GM21528 (cell line): ENCODE data around the gene SECISBP2L.
"Not testable (repeated sequence)": the region's sequence is repeated elsewhere in the genome, so short reads cannot be mapped to it uniquely, and the experiment has no call there.

ENCODE experiments used
- ATAC-seq: cut with Tn5 transposase; IDR thresholded peaks from one replicate; pipeline ENCODE4 v1.9.1; 2021; ENCODE audit warnings: mild to moderate bottlenecking, moderate library complexity; ENCODE audit not compliant: unreplicated experiment, low FRiP score

Gene SECISBP2L, protein sequence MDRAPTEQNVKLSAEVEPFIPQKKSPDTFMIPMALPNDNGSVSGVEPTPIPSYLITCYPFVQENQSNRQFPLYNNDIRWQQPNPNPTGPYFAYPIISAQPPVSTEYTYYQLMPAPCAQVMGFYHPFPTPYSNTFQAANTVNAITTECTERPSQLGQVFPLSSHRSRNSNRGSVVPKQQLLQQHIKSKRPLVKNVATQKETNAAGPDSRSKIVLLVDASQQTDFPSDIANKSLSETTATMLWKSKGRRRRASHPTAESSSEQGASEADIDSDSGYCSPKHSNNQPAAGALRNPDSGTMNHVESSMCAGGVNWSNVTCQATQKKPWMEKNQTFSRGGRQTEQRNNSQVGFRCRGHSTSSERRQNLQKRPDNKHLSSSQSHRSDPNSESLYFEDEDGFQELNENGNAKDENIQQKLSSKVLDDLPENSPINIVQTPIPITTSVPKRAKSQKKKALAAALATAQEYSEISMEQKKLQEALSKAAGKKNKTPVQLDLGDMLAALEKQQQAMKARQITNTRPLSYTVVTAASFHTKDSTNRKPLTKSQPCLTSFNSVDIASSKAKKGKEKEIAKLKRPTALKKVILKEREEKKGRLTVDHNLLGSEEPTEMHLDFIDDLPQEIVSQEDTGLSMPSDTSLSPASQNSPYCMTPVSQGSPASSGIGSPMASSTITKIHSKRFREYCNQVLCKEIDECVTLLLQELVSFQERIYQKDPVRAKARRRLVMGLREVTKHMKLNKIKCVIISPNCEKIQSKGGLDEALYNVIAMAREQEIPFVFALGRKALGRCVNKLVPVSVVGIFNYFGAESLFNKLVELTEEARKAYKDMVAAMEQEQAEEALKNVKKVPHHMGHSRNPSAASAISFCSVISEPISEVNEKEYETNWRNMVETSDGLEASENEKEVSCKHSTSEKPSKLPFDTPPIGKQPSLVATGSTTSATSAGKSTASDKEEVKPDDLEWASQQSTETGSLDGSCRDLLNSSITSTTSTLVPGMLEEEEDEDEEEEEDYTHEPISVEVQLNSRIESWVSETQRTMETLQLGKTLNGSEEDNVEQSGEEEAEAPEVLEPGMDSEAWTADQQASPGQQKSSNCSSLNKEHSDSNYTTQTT

GRCh38 chr15:49046220-49047102 lies at the start of gene SECISBP2L:
Gene SECISBP2L (minus strand): TSS chr15:49046446. CDS start chr15:49046299, 147 bp downstream.
- ATAC-seq = peak; percentile 94

DNA sequence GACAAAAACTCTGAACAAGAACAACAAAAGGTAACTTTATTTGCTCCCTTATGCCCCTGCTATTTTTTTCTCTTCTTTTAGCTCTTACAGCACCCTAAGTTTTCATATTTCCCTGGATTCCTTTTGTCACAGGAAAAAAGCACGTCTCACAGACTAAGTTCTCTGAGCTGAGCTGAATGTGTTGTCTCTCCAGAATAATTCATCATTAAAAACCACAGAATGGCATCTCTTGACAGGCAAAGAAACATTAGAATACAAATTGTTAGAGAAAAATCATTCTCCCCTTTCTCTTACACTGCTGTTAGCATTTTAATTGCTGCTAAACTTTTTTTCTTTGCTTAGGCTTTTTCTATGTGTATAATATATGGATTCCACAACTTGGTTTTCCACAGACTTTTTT lies 48.7 kb upstream of the SECISBP2L start:
- no peak for ATAC-seq

DNA sequence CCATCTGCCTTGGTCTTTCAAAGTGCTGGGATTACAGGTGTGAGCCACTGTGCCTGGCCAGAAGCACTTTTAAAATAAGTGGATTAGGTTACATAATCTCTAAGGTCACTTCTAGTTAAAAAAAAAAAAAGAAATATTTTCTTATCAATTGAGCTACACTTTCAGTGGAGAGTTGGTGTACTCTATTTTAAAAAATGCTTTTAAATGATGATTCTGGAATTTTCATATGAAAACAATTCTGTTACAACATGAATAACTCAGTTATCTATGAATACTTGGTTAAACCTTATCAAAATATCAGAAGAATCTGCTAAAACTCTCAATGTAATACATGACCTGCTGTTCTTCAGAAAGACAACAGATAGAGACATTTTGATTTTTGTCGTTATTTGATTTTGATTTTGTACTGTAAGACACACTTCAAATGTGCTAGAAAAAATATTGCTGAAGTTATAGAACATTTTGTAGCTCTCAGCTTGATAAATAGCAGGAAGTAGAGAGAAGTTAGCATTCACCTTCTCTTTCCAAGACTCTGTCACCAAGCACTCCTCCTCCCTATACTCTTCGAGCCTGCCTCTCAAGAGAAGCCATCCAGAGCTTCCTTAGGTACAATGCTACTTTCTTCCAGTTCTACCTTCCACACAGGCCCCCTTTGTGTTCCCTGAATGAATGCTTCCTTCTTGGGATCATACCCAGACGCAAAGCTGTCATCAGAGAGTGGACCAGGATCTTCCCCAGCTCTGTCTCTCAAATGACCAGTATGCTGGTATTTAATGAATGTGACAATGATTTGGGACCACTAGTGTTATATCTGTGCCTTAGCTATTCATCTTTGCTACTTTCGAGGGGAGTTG lies 47.2 kb upstream of the SECISBP2L start:
- ATAC-seq = no peak

- no peak for ATAC-seq
Observed at GRCh38 chr15:49088996-49089395, 42.8 kb upstream of the SECISBP2L start.

GRCh38 chr15:49085696-49086459 lies 39.6 kb upstream of the SECISBP2L start:
- ATAC-seq = no peak

- ATAC-seq = no peak
Observed at GRCh38 chr15:49084285-49084570, 38.0 kb upstream of the SECISBP2L start.

GRCh38 chr15:49083401-49084284 lies 37.4 kb upstream of the SECISBP2L start:
- no peak for ATAC-seq

GRCh38 chr15:49082960-49083359 lies 36.7 kb upstream of the SECISBP2L start:
- ATAC-seq = no peak

- ATAC-seq = no peak
Observed at GRCh38 chr15:49079340-49080039, 33.2 kb upstream of the SECISBP2L start.

DNA sequence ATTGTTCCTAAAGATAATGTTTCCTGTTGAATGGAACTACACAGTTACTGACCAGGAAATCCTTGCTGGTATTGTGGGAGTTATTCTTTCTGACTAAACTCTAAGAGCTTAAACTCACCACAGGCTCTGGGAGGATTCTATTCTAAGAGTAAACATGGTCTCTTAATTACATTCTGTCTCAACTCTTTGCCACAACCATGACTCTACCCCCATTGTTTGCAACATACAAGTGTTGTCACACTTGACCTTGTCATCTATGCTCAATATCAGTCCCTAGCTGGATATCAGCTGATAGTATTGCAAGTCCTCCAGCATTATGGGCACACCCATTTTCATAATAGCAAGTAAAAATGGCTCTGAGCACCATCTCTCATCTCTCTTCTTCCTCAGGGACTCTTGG lies 29.6 kb upstream of the SECISBP2L start:
- no peak for ATAC-seq

DNA sequence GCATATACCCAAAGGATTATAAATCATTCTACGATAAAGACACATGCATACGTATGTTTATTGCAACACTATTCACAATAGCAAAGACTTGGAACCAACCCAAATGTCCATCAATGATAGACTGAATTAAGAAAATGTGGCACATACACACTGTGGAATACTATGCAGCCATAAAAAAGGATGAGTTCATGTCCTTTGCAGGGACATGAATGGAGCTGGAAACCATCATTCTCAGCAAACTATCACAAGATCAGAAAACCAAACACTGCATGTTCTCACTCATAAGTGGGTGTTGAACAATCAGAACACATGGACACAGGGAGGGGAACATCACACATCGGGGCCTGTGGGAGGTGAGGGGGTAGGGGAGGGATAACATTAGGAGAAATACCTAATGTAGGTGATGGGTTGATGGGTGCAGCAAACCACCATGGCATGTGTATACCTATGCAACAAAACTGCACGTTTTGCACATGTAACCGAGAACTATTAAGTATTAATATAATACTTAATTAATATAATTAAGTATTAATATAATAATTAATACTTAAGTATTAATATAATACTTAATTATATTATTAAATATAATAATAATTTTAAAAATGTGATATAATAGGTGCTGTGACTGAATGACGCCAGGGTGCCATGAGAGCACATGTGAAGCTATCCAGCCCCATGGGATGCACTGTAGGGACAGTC lies 28.5 kb upstream of the SECISBP2L start:
- not testable (repeated sequence) for ATAC-seq

DNA sequence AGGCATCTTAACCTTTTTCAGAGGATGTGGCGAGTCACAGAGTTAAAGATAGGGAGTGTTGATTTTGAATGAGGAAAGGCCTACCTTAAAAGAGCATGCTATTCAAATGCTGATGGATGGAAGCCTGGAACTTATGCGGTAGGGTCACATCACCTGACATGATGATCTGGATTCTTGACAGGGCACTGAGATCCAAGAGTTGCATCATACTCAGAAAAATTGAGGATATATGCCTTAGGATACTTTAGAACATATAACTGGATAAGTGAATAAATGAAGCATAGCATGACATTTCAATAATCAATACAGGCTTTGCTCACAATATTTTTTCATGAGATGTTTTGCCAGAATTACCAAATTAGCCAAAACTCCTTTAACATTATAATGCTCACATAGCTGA lies 20.1 kb upstream of the SECISBP2L start:
- no peak for ATAC-seq

GRCh38 chr15:49064884-49065283 lies 18.6 kb upstream of the SECISBP2L start:
- no peak for ATAC-seq

- ATAC-seq = no peak
Observed at GRCh38 chr15:49064281-49064653, 18.0 kb upstream of the SECISBP2L start.

DNA sequence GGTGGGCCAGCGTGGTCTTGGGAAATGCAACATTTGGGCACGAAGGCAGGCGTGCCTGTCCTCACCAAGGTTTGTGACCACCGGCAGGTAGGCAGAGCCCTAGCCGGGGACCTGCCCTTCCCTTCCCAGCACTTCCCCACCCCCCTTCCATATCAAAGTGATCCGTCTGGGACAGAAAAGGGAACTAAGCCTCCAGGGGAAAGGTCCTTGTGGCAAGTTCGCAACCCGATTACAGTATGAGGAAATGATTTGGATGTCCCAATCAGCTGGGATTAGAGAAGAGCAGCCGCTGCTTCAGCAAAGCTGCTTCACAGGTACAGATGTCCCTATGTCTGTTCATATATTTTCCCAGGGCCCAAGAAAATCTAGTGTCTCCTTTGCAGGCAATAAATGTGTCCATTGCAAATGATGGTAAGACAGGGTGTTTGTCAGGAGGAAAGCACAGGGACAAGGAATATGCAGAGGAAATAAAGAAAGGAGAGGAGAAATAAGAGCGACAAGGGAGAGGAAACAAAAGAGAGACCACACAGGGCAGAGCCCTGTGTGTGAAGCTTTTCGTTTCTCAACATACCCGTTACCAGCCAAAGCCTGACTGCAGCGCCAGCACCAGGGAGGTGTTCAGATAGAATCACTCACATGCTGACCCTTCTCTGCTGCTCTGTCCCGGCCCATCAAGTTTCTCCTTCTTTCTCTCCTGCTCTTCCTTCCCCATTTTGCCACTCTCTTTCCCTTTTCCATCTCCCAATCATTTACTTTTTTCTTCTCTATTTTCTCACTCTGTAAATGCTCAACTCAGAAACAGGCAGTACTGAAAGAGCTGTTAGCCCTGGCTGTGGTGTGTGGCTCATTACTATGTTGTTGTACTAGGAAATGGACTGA lies 17.4 kb upstream of the SECISBP2L start:
- ATAC-seq = no peak

DNA sequence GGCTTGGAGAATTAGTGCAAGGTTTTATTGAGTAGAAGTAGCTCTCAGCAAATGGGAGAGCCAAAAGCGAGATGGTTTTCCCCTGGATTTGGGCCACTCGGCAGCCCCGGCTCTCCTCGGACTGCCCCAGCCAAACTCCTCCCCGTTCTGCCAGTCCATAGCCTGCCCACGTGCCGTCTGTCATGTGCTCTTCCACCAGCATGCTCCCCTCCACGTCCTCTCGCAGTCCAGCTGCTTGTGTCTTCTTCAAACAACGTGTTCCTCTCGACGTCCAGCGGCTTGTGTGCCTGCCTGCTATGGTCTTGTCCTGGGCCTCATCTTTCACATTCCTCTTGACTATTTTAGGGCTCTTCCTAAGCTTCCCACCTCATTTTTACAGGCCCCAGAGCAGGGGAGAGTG lies 16.7 kb upstream of the SECISBP2L start:
- ATAC-seq = no peak
